Vagina (tissue), 2 donors: ENCODE measurements around the gene NTF3.

Experiments used
- CTCF ChIP-seq, 3 experiments: fragments of 450-650 bp in 2 of 3; fragments of 200-600 bp in 1 of 3; sonication (generic) in 1 of 3; IDR thresholded peaks; one replicate each; pipeline ENCODE4 v1.5.1; 2017 to 2019; ENCODE audit warnings: antibody characterized with exemption in 3 of 3, mild to moderate bottlenecking in 2 of 3, moderate library complexity in 2 of 3
- POLR2A ChIP-seq, 2 donors: fragments of 450-650 bp; IDR thresholded peaks; one replicate each; pipeline ENCODE4 v1.6.1; 2017; ENCODE audit warnings: antibody characterized with exemption in 2 of 2, mild to moderate bottlenecking in 2 of 2, moderate library complexity in 2 of 2

DNA sequence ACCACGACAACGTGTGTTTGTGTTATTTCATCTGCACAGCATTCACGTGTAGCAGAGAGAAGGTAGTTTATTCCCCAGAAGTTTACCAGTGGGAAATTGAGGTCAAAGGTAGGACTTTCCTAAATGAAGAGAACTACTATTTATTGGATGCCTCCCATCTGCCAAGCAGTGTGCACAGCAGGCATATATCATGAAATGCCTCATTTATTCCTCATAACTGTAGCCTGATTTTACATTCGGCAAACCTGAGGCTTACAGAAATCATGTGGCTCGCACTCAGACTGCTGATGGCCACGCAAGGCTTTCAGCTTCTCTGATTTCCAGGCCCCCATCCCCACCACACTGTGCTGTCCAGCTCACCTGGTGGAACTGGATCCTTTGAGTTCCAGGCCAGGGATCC is 33.5 kb downstream of the NTF3 start:
- TF ChIP-seq POLR2A (IDR thresholded peaks at IDR 0.05), result no peak
- TF ChIP-seq CTCF (IDR thresholded peaks at IDR 0.05), result no peak
